PC-9 (cell line): ENCODE measurements around the gene SP6. TPM values are rescaled to one million over a fixed set of nuclear protein-coding genes. Genes with fewer than 3 reads are reported as not detected.

ENCODE experiments used
- BruUV-seq: library from RNA; stranded (reverse); fragments of 400-500 nt; replicated peaks from 2 replicates; lab custom pipeline; 2021; lab: Mats Ljungman, UMichigan
- CTCF ChIA-PET: fragments of 300-600 bp; sonication (Branson Sonifier 250); formaldehyde crosslinking; loops from one replicate; lab custom pipeline; 2022; ENCODE audit warnings: antibody characterized with exemption; lab: Charles Lee
- POLR2A ChIA-PET: fragments of 300-600 bp; sonication (Branson Sonifier 250); formaldehyde crosslinking; loops from one replicate; lab custom pipeline; 2022; ENCODE audit warnings: antibody characterized with exemption; ENCODE audit not compliant: unreplicated experiment; lab: Charles Lee
- DNase-seq, 2 experiments: peaks; one replicate each; pipeline versions ENCODE4 v3.0.0 to v3.0.0-alpha.2; 2015 to 2022; ENCODE audit warnings: mixed read lengths in 1 of 2
- H2AFZ ChIP-seq: fragments of 200-600 bp; sonication (generic); 2 replicates; pipeline ENCODE4 v1.8.1; 2017; ENCODE audit warnings: antibody characterized with exemption
- H3F3A ChIP-seq: fragments of 200-600 bp; sonication (generic); 2 replicates; pipeline ENCODE4 v1.8.1; 2017; ENCODE audit warnings: antibody characterized with exemption, mild to moderate bottlenecking, low read depth; ENCODE audit not compliant: insufficient read depth
- H3K27ac ChIP-seq: fragments of 200-600 bp; sonication (generic); 2 replicates; pipeline ENCODE4 v1.6.1; 2016; ENCODE audit warnings: mixed run types
- H3K27me3 ChIP-seq: fragments of 200-600 bp; sonication (generic); 2 replicates; pipeline ENCODE4 v1.6.1; 2016; ENCODE audit warnings: low read depth, mixed run types; ENCODE audit not compliant: insufficient read depth
- H3K36me3 ChIP-seq: fragments of 200-600 bp; sonication (generic); 2 replicates; pipeline ENCODE4 v1.6.1; 2016; ENCODE audit warnings: low read depth, mixed run types
- H3K4me1 ChIP-seq: fragments of 200-600 bp; sonication (generic); replicated peaks from 2 replicates; pipeline ENCODE4 v1.6.1; 2016; ENCODE audit warnings: mixed run types; ENCODE audit not compliant: insufficient read depth
- H3K4me2 ChIP-seq: fragments of 200-600 bp; sonication (generic); 2 replicates; pipeline ENCODE4 v1.6.1; 2017; ENCODE audit warnings: mixed run types
- H3K4me3 ChIP-seq: fragments of 200-600 bp; sonication (generic); 2 replicates; pipeline ENCODE4 v1.6.1; 2016; ENCODE audit warnings: mixed run types
- H3K79me2 ChIP-seq: fragments of 200-600 bp; sonication (generic); 2 replicates; pipeline ENCODE4 v1.6.1; 2017; ENCODE audit warnings: low read depth, mixed run types
- H3K9me2 ChIP-seq: fragments of 200-600 bp; sonication (generic); 2 replicates; pipeline ENCODE4 v1.8.1; 2017; ENCODE audit warnings: mild to moderate bottlenecking; ENCODE audit not compliant: insufficient read depth
- H3K9me3 ChIP-seq: fragments of 200-600 bp; sonication (generic); 2 replicates; pipeline ENCODE4 v1.8.1; 2016; ENCODE audit warnings: low read depth; ENCODE audit not compliant: insufficient read depth
- H4K20me1 ChIP-seq: fragments of 200-600 bp; sonication (generic); 2 replicates; pipeline ENCODE4 v1.8.1; 2017; ENCODE audit not compliant: insufficient read depth
- EZH2 ChIP-seq: fragments of 200-600 bp; sonication (generic); IDR thresholded peaks from 2 replicates; pipeline ENCODE4 v1.8.0; 2017; ENCODE audit warnings: antibody characterized with exemption, low read depth
- intact Hi-C: fragments of 100-400 bp; cut with micrococcal nuclease; formaldehyde crosslinking; loops from one replicate; pipeline ENCODE4 v1.10.0; 2022; ENCODE audit not compliant: unreplicated experiment
- total RNA-seq: library from RNA; stranded (reverse); gene quantifications from 2 replicates; pipeline ENCODE4 v1.2.3, GENCODE V29; 2021
- TF ChIP-seq, protein P1 (sequence below): fragments of 200-600 bp; sonication (generic); conservative IDR thresholded peaks from 2 replicates; pipeline ENCODE4 v1.6.1; 2017; ENCODE audit warnings: mixed run types, antibody characterized with exemption, mild to moderate bottlenecking, moderate library complexity

SP6 gene
- total RNA-seq, 1 experiment from 2014 or later: 13.3 TPM

DNA sequence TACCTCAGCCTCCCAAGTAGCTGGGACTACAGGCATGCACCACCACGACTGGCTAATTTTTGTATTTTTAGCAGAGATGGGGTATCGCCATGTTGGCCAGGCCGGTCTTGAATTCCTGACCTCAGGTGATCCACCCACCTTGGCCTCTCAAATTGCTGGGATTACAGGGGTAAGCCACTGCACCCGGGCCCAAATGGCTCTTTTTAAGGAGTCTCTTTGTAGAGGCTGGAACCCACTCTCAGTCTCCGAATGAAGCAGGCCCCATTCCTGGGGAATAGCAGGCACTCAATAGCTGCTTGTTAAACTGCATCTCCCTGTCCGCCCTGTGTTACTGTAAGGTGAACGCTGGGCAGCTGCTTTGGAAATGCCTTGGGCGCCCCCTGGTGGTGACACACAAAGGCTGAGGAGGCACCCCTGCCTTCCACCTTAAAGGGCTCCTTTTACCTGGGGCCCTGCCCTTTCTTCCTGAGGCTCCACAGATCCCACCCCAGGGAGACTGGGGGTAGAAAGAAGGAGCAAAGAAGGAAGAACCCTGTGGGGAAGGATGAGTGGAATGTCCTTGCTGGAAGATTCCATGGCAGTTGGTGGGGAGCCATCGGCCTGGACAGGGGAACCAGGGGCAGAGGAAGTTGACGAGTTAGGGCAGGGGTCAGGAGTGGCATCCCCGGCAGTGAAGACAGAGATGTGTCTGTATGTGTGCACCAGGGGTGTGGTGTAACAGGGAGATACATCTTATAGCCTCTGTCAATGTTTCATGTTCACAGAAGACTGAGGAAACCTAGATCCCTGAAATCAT lies 39.0 kb upstream of the SP6 start:
- H3K79me2 ChIP-seq: peaks cover 11% of the 10 kb centered on the region
- TF ChIP-seq, protein P1, sequence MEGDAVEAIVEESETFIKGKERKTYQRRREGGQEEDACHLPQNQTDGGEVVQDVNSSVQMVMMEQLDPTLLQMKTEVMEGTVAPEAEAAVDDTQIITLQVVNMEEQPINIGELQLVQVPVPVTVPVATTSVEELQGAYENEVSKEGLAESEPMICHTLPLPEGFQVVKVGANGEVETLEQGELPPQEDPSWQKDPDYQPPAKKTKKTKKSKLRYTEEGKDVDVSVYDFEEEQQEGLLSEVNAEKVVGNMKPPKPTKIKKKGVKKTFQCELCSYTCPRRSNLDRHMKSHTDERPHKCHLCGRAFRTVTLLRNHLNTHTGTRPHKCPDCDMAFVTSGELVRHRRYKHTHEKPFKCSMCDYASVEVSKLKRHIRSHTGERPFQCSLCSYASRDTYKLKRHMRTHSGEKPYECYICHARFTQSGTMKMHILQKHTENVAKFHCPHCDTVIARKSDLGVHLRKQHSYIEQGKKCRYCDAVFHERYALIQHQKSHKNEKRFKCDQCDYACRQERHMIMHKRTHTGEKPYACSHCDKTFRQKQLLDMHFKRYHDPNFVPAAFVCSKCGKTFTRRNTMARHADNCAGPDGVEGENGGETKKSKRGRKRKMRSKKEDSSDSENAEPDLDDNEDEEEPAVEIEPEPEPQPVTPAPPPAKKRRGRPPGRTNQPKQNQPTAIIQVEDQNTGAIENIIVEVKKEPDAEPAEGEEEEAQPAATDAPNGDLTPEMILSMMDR: peak; percentile 95
- TF ChIP-seq EZH2: no peak
- H3K27ac ChIP-seq: no peak overlapping the region
- DNase-seq: peak; percentile 71 to 74
- peaks cover 63% of the 10 kb centered on the region for H3K4me1 ChIP-seq
- H3K9me3 ChIP-seq: no peaks in the 10 kb centered on the region
- ChIA-PET POLR2A (interaction anchor here (0.5 kb wide), 1 partner anchor 44 kb away, joined by 3 read pairs; no protein-coding TSS in a partner anchor), CTCF (interaction anchor here (0.7 to 2.7 kb wide), 7 partner anchors 23 to 60 kb away, joined by 3 to 20 read pairs (median 4); partner anchors contain the start of gene SCRN2)
- H3K27me3 ChIP-seq: no peaks in the 10 kb centered on the region
- no peaks in the 10 kb centered on the region for H3K36me3 ChIP-seq
- H3K4me2 ChIP-seq: peak overlapping the region; percentile 31; the same call in 1 of the 2 replicates
- no peak overlapping the region for H3K4me3 ChIP-seq
- H2AFZ ChIP-seq: no peak overlapping the region
- intact Hi-C loops: loop anchor here (1.0 kb wide), 1 partner anchor 49 kb away; the partner anchor contains the start of gene SCRN2
- peaks cover 46% of the 10 kb centered on the region for H3F3A ChIP-seq
- H4K20me1 ChIP-seq: no peaks in the 10 kb centered on the region
- H3K9me2 ChIP-seq: no peaks in the 10 kb centered on the region
- no TSS peak for BruUV-seq

- Histone ChIP-seq H3K4me3 (no peak overlapping the region), H4K20me1 (no peaks in the 10 kb centered on the region), H3K4me1 (peaks cover 64% of the 10 kb centered on the region), H3K9me2 (no peaks in the 10 kb centered on the region), H2AFZ (no peak overlapping the region), H3K9me3 (no peaks in the 10 kb centered on the region), H3K27me3 (no peaks in the 10 kb centered on the region), H3K27ac (no peak overlapping the region), H3K4me2 (no peak overlapping the region), H3K79me2 (no peaks in the 10 kb centered on the region), H3F3A (peaks cover 44% of the 10 kb centered on the region), H3K36me3 (no peaks in the 10 kb centered on the region)
- intact Hi-C loops: no loop called here
- POLR2A ChIA-PET: no interaction called here
- no peak for DNase-seq
- TF ChIP-seq, protein P1: no peak
- no peak for TF ChIP-seq EZH2
- no TSS peak for BruUV-seq
- CTCF ChIA-PET: interaction anchor here (0.6 to 2.7 kb wide), 2 partner anchors 44 to 52 kb away, joined by 3 to 20 read pairs; no protein-coding TSS in a partner anchor
Observed at GRCh38 chr17:47888293-47888692, 37.3 kb upstream of the SP6 start.

- Histone ChIP-seq H3K4me1 (peaks cover 88% of the 10 kb centered on the region), H3F3A (peaks cover 65% of the 10 kb centered on the region), H3K4me2 (peak overlapping the region; percentile 89), H3K9me3 (no peaks in the 10 kb centered on the region), H3K79me2 (no peaks in the 10 kb centered on the region), H4K20me1 (no peaks in the 10 kb centered on the region), H3K9me2 (no peaks in the 10 kb centered on the region), H2AFZ (peak overlapping the region; percentile 19; the same call in 1 of the 2 replicates), H3K27me3 (no peaks in the 10 kb centered on the region), H3K27ac (peak overlapping the region; percentile 91), H3K4me3 (peak overlapping the region; percentile 50), H3K36me3 (no peaks in the 10 kb centered on the region)
- ChIA-PET CTCF (interaction anchor here (1.0 to 1.1 kb wide), 4 partner anchors 41 to 86 kb away, joined by 3 to 10 read pairs (median 4); partner anchors contain the start of genes CDK5RAP3 and SCRN2), POLR2A (interaction anchor here (0.5 to 1.8 kb wide), 6 partner anchors 10 to 784 kb away, joined by 3 to 10 read pairs (median 4); partner anchors contain the start of genes SP2 and SP6)
- TF ChIP-seq, protein P1: no peak; the same call in 1 of the 2 replicates
- no peak for TF ChIP-seq EZH2
- peak; percentile 76 to 94 for DNase-seq
- intact Hi-C loops: loop anchor here (1.0 to 2.0 kb wide), 3 partner anchors 34 to 74 kb away; partner anchors contain the start of gene SP6
- no TSS peak for BruUV-seq
Observed at GRCh38 chr17:47884905-47885730, 34.2 kb upstream of the SP6 start.
